HEK293 (cell line): ENCODE results near the gene C2orf80.

Source experiments
- ZNF302 ChIP-seq: fragments of 450-650 bp; formaldehyde crosslinking; IDR thresholded peaks from 2 replicates; pipeline ENCODE4 v1.5.1; 2016; ENCODE audit warnings: missing biosample characterization, missing genetic modification characterization, low read depth
- ZNF501 ChIP-seq: fragments of 450-650 bp; formaldehyde crosslinking; IDR thresholded peaks from 2 replicates; pipeline ENCODE4 v1.5.1; 2016; ENCODE audit warnings: missing biosample characterization, missing genetic modification characterization
- TF ChIP-seq, protein P1 (sequence below): fragments of 450-650 bp; formaldehyde crosslinking; IDR thresholded peaks from 2 replicates; pipeline ENCODE4 v1.5.1; 2016; ENCODE audit warnings: missing biosample characterization, missing genetic modification characterization

- TF ChIP-seq, protein P1, sequence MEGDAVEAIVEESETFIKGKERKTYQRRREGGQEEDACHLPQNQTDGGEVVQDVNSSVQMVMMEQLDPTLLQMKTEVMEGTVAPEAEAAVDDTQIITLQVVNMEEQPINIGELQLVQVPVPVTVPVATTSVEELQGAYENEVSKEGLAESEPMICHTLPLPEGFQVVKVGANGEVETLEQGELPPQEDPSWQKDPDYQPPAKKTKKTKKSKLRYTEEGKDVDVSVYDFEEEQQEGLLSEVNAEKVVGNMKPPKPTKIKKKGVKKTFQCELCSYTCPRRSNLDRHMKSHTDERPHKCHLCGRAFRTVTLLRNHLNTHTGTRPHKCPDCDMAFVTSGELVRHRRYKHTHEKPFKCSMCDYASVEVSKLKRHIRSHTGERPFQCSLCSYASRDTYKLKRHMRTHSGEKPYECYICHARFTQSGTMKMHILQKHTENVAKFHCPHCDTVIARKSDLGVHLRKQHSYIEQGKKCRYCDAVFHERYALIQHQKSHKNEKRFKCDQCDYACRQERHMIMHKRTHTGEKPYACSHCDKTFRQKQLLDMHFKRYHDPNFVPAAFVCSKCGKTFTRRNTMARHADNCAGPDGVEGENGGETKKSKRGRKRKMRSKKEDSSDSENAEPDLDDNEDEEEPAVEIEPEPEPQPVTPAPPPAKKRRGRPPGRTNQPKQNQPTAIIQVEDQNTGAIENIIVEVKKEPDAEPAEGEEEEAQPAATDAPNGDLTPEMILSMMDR (tag by site-specific recombination): no peak
- TF ChIP-seq ZNF501 (tag by site-specific recombination): no peak
- no peak for TF ChIP-seq ZNF302 (tag by site-specific recombination)
Measured at GRCh38 chr2:208148803-208149202, 41.0 kb downstream of the C2orf80 start.
